SK-N-SH (cell line): Measurements from ENCODE around the gene HRH3. TPM values are rescaled to one million over a fixed set of nuclear protein-coding genes. Genes with fewer than 3 reads are reported as not detected.
A peak's percentile ranks its signal among the peaks of the same experiment; 100 is the strongest.

Source experiments
- CTCF ChIA-PET: fragments of 300-600, 350-600 bp; formaldehyde crosslinking; extraction: SDS; loops from one replicate; lab custom pipeline; 2021; lab: Yijun Ruan, JAX
- POLR2A ChIA-PET: fragments of 350-600 bp; sonication (Branson Sonifier 250); formaldehyde crosslinking; extraction: SDS; loops from one replicate; lab custom pipeline; 2020; ENCODE audit warnings: antibody characterized with exemption, inconsistent platforms; lab: Yijun Ruan, JAX
- DNase-seq: peaks from one replicate; pipeline ENCODE4 v3.0.0; 2012
- H2AFZ ChIP-seq: fragments of 200-600 bp; sonication (generic); 2 replicates; pipeline ENCODE4 v1.8.1; 2016; ENCODE audit warnings: antibody characterized with exemption, mild to moderate bottlenecking, low read depth
- H3F3A ChIP-seq: fragments of 200-600 bp; sonication (generic); replicated peaks from 2 replicates; pipeline ENCODE3; 2016; ENCODE audit warnings: antibody characterized with exemption, mild to moderate bottlenecking; ENCODE audit not compliant: insufficient read depth
- H3K27ac ChIP-seq, 2 experiments: fragments of 200-500 bp in 1 of 2; fragments of 200-600 bp in 1 of 2; sonication (Bioruptor generic) in 1 of 2; sonication (generic), shearing (Covaris generic) in 1 of 2; 2 replicates each; pipeline versions ENCODE4 v1.5.1 to v1.6.1; 2014 to 2016; ENCODE audit warnings: low read depth in 2 of 2, inconsistent platforms in 1 of 2, low read length in 1 of 2, mild to moderate bottlenecking in 1 of 2, mixed read lengths in 1 of 2
- H3K27me3 ChIP-seq: fragments of 200-600 bp; sonication (generic), shearing (Covaris generic); 2 replicates; pipeline ENCODE4 v1.6.1; 2016; ENCODE audit warnings: mixed run types; ENCODE audit not compliant: insufficient read depth
- H3K36me3 ChIP-seq, 2 experiments: fragments of 200-500 bp in 1 of 2; fragments of 200-600 bp in 1 of 2; sonication (Bioruptor generic) in 1 of 2; sonication (generic) in 1 of 2; replicated peaks in 1 of 2; 2 replicates each; pipeline versions ENCODE3 to v1.5.1; 2014 to 2016; ENCODE audit warnings: low read length in 1 of 2, mild to moderate bottlenecking in 1 of 2; ENCODE audit not compliant: insufficient read depth in 2 of 2, control insufficient read depth in 1 of 2
- H3K4me1 ChIP-seq, 2 experiments: fragments of 200-500 bp in 1 of 2; fragments of 200-600 bp in 1 of 2; sonication (Bioruptor generic) in 1 of 2; sonication (generic), shearing (Covaris generic) in 1 of 2; 2 replicates each; pipeline versions ENCODE4 v1.5.1 to v1.6.1; 2014 to 2016; ENCODE audit warnings: low read depth in 1 of 2, low read length in 1 of 2, mixed run types in 1 of 2; ENCODE audit not compliant: insufficient read depth in 2 of 2, control insufficient read depth in 1 of 2
- H3K4me2 ChIP-seq: fragments of 200-600 bp; sonication (generic), shearing (Covaris generic); 2 replicates; pipeline ENCODE4 v1.6.1; 2017; ENCODE audit warnings: mixed run types
- H3K4me3 ChIP-seq, 2 experiments: fragments of 200-500 bp in 1 of 2; fragments of 200-600 bp in 1 of 2; sonication (Bioruptor generic) in 1 of 2; sonication (generic), shearing (Covaris generic) in 1 of 2; 2 replicates each; pipeline versions ENCODE4 v1.5.1 to v1.8.1; 2014 to 2016; ENCODE audit warnings: low read depth in 2 of 2, inconsistent platforms in 1 of 2, low read length in 1 of 2, mild to moderate bottlenecking in 1 of 2, mixed read lengths in 1 of 2, moderate library complexity in 1 of 2
- H3K79me2 ChIP-seq: fragments of 200-600 bp; sonication (generic); 2 replicates; pipeline ENCODE4 v1.8.1; 2017; ENCODE audit warnings: mild to moderate bottlenecking; ENCODE audit not compliant: insufficient read depth
- H3K9ac ChIP-seq: fragments of 200-600 bp; sonication (generic); 2 replicates; pipeline ENCODE4 v1.6.1; 2017; ENCODE audit warnings: mixed run types
- H3K9me2 ChIP-seq: fragments of 200-600 bp; sonication (generic); 2 replicates; pipeline ENCODE4 v1.6.1; 2017; ENCODE audit warnings: mixed run types
- H3K9me3 ChIP-seq: fragments of 200-600 bp; sonication (generic); 2 replicates; pipeline ENCODE4 v1.6.1; 2017; ENCODE audit warnings: mixed run types, mild to moderate bottlenecking, moderate library complexity
- H4K20me1 ChIP-seq: fragments of 200-600 bp; sonication (generic); 2 replicates; pipeline ENCODE4 v1.6.1; 2017; ENCODE audit warnings: mild to moderate bottlenecking, mixed run types; ENCODE audit not compliant: insufficient read depth
- CHD2 ChIP-seq: fragments of 150-350 bp; IDR thresholded peaks from 2 replicates; pipeline ENCODE4 v1.6.1; 2018; ENCODE audit warnings: low read length; ENCODE audit not compliant: partially characterized antibody
- ELF1 ChIP-seq: IDR thresholded peaks from 2 replicates; pipeline ENCODE4 v1.4.0; 2012
- EP300 ChIP-seq, 2 experiments: IDR thresholded peaks; 2 replicates each; pipeline versions ENCODE4 v1.4.0 to v1.6.1; 2012; ENCODE audit warnings: borderline replicate concordance in 1 of 2, low read depth in 1 of 2, low read length in 1 of 2
- EZH2phosphoT487 ChIP-seq: fragments of 200-600 bp; sonication (generic); IDR thresholded peaks from 2 replicates; pipeline ENCODE4 v1.6.1; 2017; ENCODE audit warnings: low read depth, mixed run types, mild to moderate bottlenecking, antibody characterized with exemption, moderate library complexity, borderline replicate concordance
- FOSL2 ChIP-seq: IDR thresholded peaks from 2 replicates; pipeline ENCODE4 v1.4.0; 2012; ENCODE audit warnings: low read depth, mild to moderate bottlenecking, moderate library complexity, borderline replicate concordance
- FOXJ3 ChIP-seq: sonication (generic); formaldehyde crosslinking; IDR thresholded peaks from 2 replicates; pipeline ENCODE4 v1.5.1; 2020; ENCODE audit warnings: mild to moderate bottlenecking, missing genetic modification reagents
- FOXM1 ChIP-seq: IDR thresholded peaks from 2 replicates; pipeline ENCODE4 v1.4.0; 2012; ENCODE audit warnings: low read depth, mild to moderate bottlenecking
- IRF3 ChIP-seq: fragments of 150-350 bp; IDR thresholded peaks from 2 replicates; pipeline ENCODE4 v1.6.1; 2016; ENCODE audit warnings: mild to moderate bottlenecking, low read depth, low read length
- JUND ChIP-seq: IDR thresholded peaks from 2 replicates; pipeline ENCODE4 v1.4.0; 2012
- MAX ChIP-seq: IDR thresholded peaks from 2 replicates; pipeline ENCODE4 v1.4.0; 2012; ENCODE audit warnings: low read depth
- MEF2A ChIP-seq: IDR thresholded peaks from 2 replicates; pipeline ENCODE4 v1.4.0; 2012; ENCODE audit warnings: low read depth, borderline replicate concordance
- MXI1 ChIP-seq: IDR thresholded peaks from 2 replicates; pipeline ENCODE4 v1.6.1; 2012; ENCODE audit warnings: mild to moderate bottlenecking, low read depth, low read length, improper control_type of control experiment
- NRF1 ChIP-seq: IDR thresholded peaks from 2 replicates; pipeline ENCODE4 v1.6.1; 2012; ENCODE audit warnings: low read depth, mild to moderate bottlenecking, low read length
- POLR2AphosphoS5 ChIP-seq: IDR thresholded peaks from 2 replicates; pipeline ENCODE4 v1.6.1; 2012; ENCODE audit warnings: low read depth, low read length
- RAD21 ChIP-seq: IDR thresholded peaks from 2 replicates; pipeline ENCODE4 v1.6.1; 2012; ENCODE audit warnings: mild to moderate bottlenecking, low read length
- RCOR1 ChIP-seq: fragments of 150-350 bp; IDR thresholded peaks from 2 replicates; pipeline ENCODE4 v1.6.1; 2017; ENCODE audit warnings: antibody characterized with exemption, low read length
- REST ChIP-seq: IDR thresholded peaks from 2 replicates; pipeline ENCODE4 v1.6.1; 2012; ENCODE audit warnings: mild to moderate bottlenecking, low read depth, low read length, moderate library complexity
- RFX5 ChIP-seq: IDR thresholded peaks from 2 replicates; pipeline ENCODE4 v1.6.1; 2012; ENCODE audit warnings: mild to moderate bottlenecking, improper control_type of control experiment, low read length
- RXRA ChIP-seq: IDR thresholded peaks from 2 replicates; pipeline ENCODE4 v1.4.0; 2012; ENCODE audit warnings: low read depth, mild to moderate bottlenecking, borderline replicate concordance
- SMC3 ChIP-seq: IDR thresholded peaks from 2 replicates; pipeline ENCODE4 v1.6.1; 2012; ENCODE audit warnings: low read depth, low read length, improper control_type of control experiment
- TAF1 ChIP-seq: IDR thresholded peaks from 2 replicates; pipeline ENCODE4 v1.6.1; 2012; ENCODE audit warnings: low read depth, mild to moderate bottlenecking, low read length, moderate library complexity, borderline replicate concordance
- USF2 ChIP-seq: fragments of 150-350 bp; IDR thresholded peaks from 2 replicates; pipeline ENCODE4 v1.6.1; 2017; ENCODE audit warnings: antibody characterized with exemption, low read length, low read depth, borderline replicate concordance
- YY1 ChIP-seq: IDR thresholded peaks from 2 replicates; pipeline ENCODE4 v1.4.0; 2012; ENCODE audit warnings: low read depth, mild to moderate bottlenecking
- ZBTB33 ChIP-seq: IDR thresholded peaks from 2 replicates; pipeline ENCODE4 v1.4.0; 2012; ENCODE audit warnings: low read depth, borderline replicate concordance
- WGBS: methylation state at CpG from one replicate; pipeline ENCODE4 v1.1.6; 2017; ENCODE audit warnings: low lambda C conversion rate; 5-methylcytosine and 5-hydroxymethylcytosine counted together
- polyA plus RNA-seq, 3 experiments: library from polyadenylated mRNA; depleted of rRNA; stranded (reverse); fragments of >200 nt; gene quantifications; 2 replicates each; pipeline ENCODE4 v1.2.3, GENCODE V29; 2012

The HRH3 gene
- polyA plus RNA-seq, 1 of the 3 experiments (the other 2 are of a cell fraction) = 0.02 TPM

- Histone ChIP-seq H3K4me2 (no peak overlapping the region), H2AFZ (no peak overlapping the region), H3K79me2 (peaks cover 16% of the 10 kb centered on the region), H3K9ac (no peak overlapping the region), H3K9me3 (no peaks in the 10 kb centered on the region), H3K27ac (peak overlapping the region in 1 of 2 experiments; percentile 78; a peak in 2 of 4 replicates), H3K4me3 (no peak overlapping the region), H3K4me1 (peaks cover 5 to 46% of the 10 kb centered on the region in 2 experiments; a peak in 1 of 4 replicates), H4K20me1 (peaks cover 10% of the 10 kb centered on the region; the same call in 1 of the 2 replicates), H3F3A (no peaks in the 10 kb centered on the region), H3K9me2 (no peaks in the 10 kb centered on the region), H3K27me3 (no peaks in the 10 kb centered on the region), H3K36me3 (no peaks in the 10 kb centered on the region)
- 59% methylated on average over 16 of the region's 16 CpGs for WGBS
- POLR2A ChIA-PET = interaction anchor here (1.2 kb wide), 1 partner anchor 15 kb away, joined by 5 read pairs; the partner anchor contains the start of gene HRH3
- peak; percentile 74 for DNase-seq
- CTCF ChIA-PET = interaction anchor here (0.9 to 1.1 kb wide), 2 partner anchors 9 to 18 kb away, joined by 3 read pairs; no protein-coding TSS in a partner anchor
- TF ChIP-seq IRF3 = no peak
- no peak for TF ChIP-seq CHD2
- no peak for TF ChIP-seq REST
- no peak; the same call in 1 of the 2 replicates for TF ChIP-seq USF2
- no peak for TF ChIP-seq MEF2A
- TF ChIP-seq FOXJ3 (CRISPR knock-in tag) = no peak
- TF ChIP-seq RCOR1 = peak; percentile 78
- TF ChIP-seq RFX5 = no peak
- peak in 1 of 2 experiments; percentile 45; a peak in 1 of 4 replicates for TF ChIP-seq EP300 (IDR thresholded peaks at IDR 0.05; ENCODE audit: borderline replicate concordance in 1 of 2, low read depth in 1 of 2, low read length in 1 of 2)
- no peak for TF ChIP-seq FOSL2
- no peak for TF ChIP-seq EZH2phosphoT487
- TF ChIP-seq ZBTB33 = no peak
- TF ChIP-seq TAF1 = no peak
- no peak for TF ChIP-seq JUND
- TF ChIP-seq NRF1 = no peak
- TF ChIP-seq FOXM1 = no peak
- no peak for TF ChIP-seq RXRA
- no peak for TF ChIP-seq ELF1
- TF ChIP-seq RAD21 = 0 out of 2 replicates have a peak, but pooled peaks have one; percentile 1
- no peak for TF ChIP-seq POLR2AphosphoS5
- TF ChIP-seq MXI1 = no peak
- no peak for TF ChIP-seq YY1
- TF ChIP-seq SMC3 = no peak
- TF ChIP-seq MAX = no peak
Observed at GRCh38 chr20:62235001-62235776, 15.1 kb upstream of the HRH3 start.
